Kidney (tissue), 14 donors: ENCODE data around the gene ABLIM2. TPM values are rescaled to one million over a fixed set of nuclear protein-coding genes. Genes with fewer than 3 reads are reported as not detected.

Experiments used
- DNase-seq, 5 donors: peaks; one replicate each; pipeline ENCODE4 v3.0.0-alpha.2; 2013 to 2020
- FAIRE-seq: peaks from 2 replicates; lab custom pipeline; 2012; peaks lifted over from hg19 to GRCh38; lab: Jason Lieb, UNC
- H3K27ac ChIP-seq, 2 donors: one replicate each; pipeline ENCODE4 v1.7.0; 2013; ENCODE audit warnings: low read depth in 2 of 2, low read length in 2 of 2, inconsistent platforms in 1 of 2
- H3K27me3 ChIP-seq: one replicate; pipeline ENCODE4 v1.7.1; 2013; ENCODE audit warnings: low read length, inconsistent platforms; ENCODE audit not compliant: control insufficient read depth, insufficient read depth
- H3K36me3 ChIP-seq, 3 donors: one replicate each; pipeline versions ENCODE4 v1.7.0 to v1.7.1; 2013; ENCODE audit warnings: low read length in 3 of 3, control low read depth in 1 of 3, inconsistent platforms in 1 of 3; ENCODE audit not compliant: insufficient read depth in 3 of 3, control insufficient read depth in 2 of 3
- H3K4me1 ChIP-seq, 3 donors: one replicate each; pipeline versions ENCODE4 v1.7.0 to v1.7.1; 2013; ENCODE audit warnings: low read length in 3 of 3, inconsistent platforms in 1 of 3, low read depth in 1 of 3; ENCODE audit not compliant: control insufficient read depth in 2 of 3, insufficient read depth in 2 of 3
- H3K4me3 ChIP-seq, 3 donors: one replicate each; pipeline versions ENCODE4 v1.7.0 to v1.8.1; 2013; ENCODE audit warnings: low read length in 3 of 3, control low read depth in 1 of 3, inconsistent platforms in 1 of 3
- H3K9ac ChIP-seq, 3 donors: one replicate each; pipeline versions ENCODE4 v1.7.0 to v1.7.1; 2013; ENCODE audit warnings: low read length in 3 of 3, control low read depth in 1 of 3, inconsistent platforms in 1 of 3
- H3K9me3 ChIP-seq, 3 donors: one replicate each; pipeline versions ENCODE4 v1.7.0 to v1.7.1; 2013; ENCODE audit warnings: low read length in 3 of 3, control low read depth in 1 of 3, inconsistent platforms in 1 of 3; ENCODE audit not compliant: control insufficient read depth in 2 of 3, insufficient read depth in 1 of 3
- CTCF ChIP-seq: IDR thresholded peaks from 3 replicates; pipeline ENCODE4 v1.5.1; 2012; ENCODE audit warnings: mild to moderate bottlenecking, moderate library complexity, borderline replicate concordance; ENCODE audit not compliant: insufficient read depth; ENCODE audit errors: extremely low read depth
- intact Hi-C: fragments of 100-400 bp; cut with DNase I; formaldehyde crosslinking; loops from one replicate; pipeline ENCODE4 v1.11.1; 2022
- polyA plus RNA-seq: library from polyadenylated mRNA; stranded (reverse); fragments of 350-450 nt; fragmentation: Illumina TruSeq; extraction: RNeasy Lipid Tissue Mini Kit (QIAGEN cat#74804); gene quantifications from one replicate; pipeline ENCODE4 v1.2.3, GENCODE V29; 2014; ENCODE audit warnings: low read depth, low replicate concordance; ENCODE audit not compliant: insufficient read depth
- total RNA-seq: library from RNA; stranded (reverse); fragmentation: NEBNext Ultra II Directional; extraction: Animal tissue kit (Norgen Biotek cat#: 25700); gene quantifications from one replicate; pipeline ENCODE4 v1.2.1, GENCODE V29; 2021
- donor health status: control.
- donor health status: control.
- donor health status: control.
- donor health status: control.
- donor health status: control.
- donor health status: DM: yes; HTN: yes; CAD: no.
- donor health status: Normal renal cell carcinoma (clear cell type).

Gene ABLIM2
- total and polyA plus RNA-seq, 2 donors from 2014 or later: 9.5 to 23.3 TPM

GRCh38 chr4:7932287-7932686, 226.3 kb downstream of the ABLIM2 start:
- no peak overlapping the region for H3K9ac ChIP-seq
- H3K4me3 ChIP-seq: no peak overlapping the region
- peaks cover 0 to 3% (median 2%) of the 10 kb centered on the region in 3 donors for H3K4me1 ChIP-seq
- no peaks in the 10 kb centered on the region for H3K27me3 ChIP-seq
- TF ChIP-seq CTCF: no peak
- no peak for DNase-seq
- intact Hi-C loops: no loop called here
- no peak for FAIRE-seq
- no peak overlapping the region for H3K27ac ChIP-seq
- H3K36me3 ChIP-seq: no peaks in the 10 kb centered on the region
- no peaks in the 10 kb centered on the region for H3K9me3 ChIP-seq

GRCh38 chr4:7929118-7929951, 229.3 kb downstream of the ABLIM2 start:
- no peaks in the 10 kb centered on the region for H3K36me3 ChIP-seq
- DNase-seq (peak in 4 of 5 donors; percentile 43 to 82 (median 68)), FAIRE-seq (no peak)
- H3K9ac ChIP-seq: no peak overlapping the region
- no peaks in the 10 kb centered on the region for H3K27me3 ChIP-seq
- peaks cover under 1 to 3% (median 2%) of the 10 kb centered on the region in 3 donors for H3K4me1 ChIP-seq
- TF ChIP-seq CTCF: peak; percentile 33
- intact Hi-C loops: no loop called here
- no peak overlapping the region for H3K27ac ChIP-seq
- H3K9me3 ChIP-seq: no peaks in the 10 kb centered on the region
- no peak overlapping the region for H3K4me3 ChIP-seq

- no peak for TF ChIP-seq CTCF
- peaks cover 2 to 4% (median 3%) of the 10 kb centered on the region in 3 donors for H3K4me1 ChIP-seq
- no peaks in the 10 kb centered on the region for H3K9me3 ChIP-seq
- H3K9ac ChIP-seq: no peak overlapping the region
- FAIRE-seq (no peak), DNase-seq (no peak)
- intact Hi-C loops: no loop called here
- H3K4me3 ChIP-seq: no peak overlapping the region
- H3K27me3 ChIP-seq: no peaks in the 10 kb centered on the region
- no peaks in the 10 kb centered on the region for H3K36me3 ChIP-seq
- no peak overlapping the region for H3K27ac ChIP-seq
Measured at GRCh38 chr4:7928711-7929110, 229.9 kb downstream of the ABLIM2 start.
